ENCODE data around the gene SZRD1.

Gene SZRD1

GRCh38 chr1:16420424-16421118, 53.5 kb downstream of the SZRD1 start:
- no peak overlapping the region for H3K27ac ChIP-seq (ENCODE audit: low read length)
- peak overlapping the region; percentile 44 for H3K4me2 ChIP-seq (ENCODE audit: low read depth, low read length)
- no peak overlapping the region for H3K4me3 ChIP-seq (ENCODE audit: low read length)
- peaks cover 19% of the 10 kb centered on the region for H3K4me1 ChIP-seq (ENCODE audit: low read length)
- no peak overlapping the region for H2AFZ ChIP-seq (ENCODE audit: low read length)
- no peaks in the 10 kb centered on the region for H3K79me2 ChIP-seq (ENCODE audit: low read length)
- peaks cover 59% of the 10 kb centered on the region for H3K27me3 ChIP-seq (replicated peaks; ENCODE audit: insufficient read depth, low read length)
- H3K9me3 ChIP-seq (replicated peaks; ENCODE audit: insufficient read depth, low read length) = no peaks in the 10 kb centered on the region
- H3F3A ChIP-seq (ENCODE audit: insufficient read depth, low read length) = peaks cover 8% of the 10 kb centered on the region; the same call in 1 of the 2 replicates
- TF ChIP-seq CTCF (IDR thresholded peaks at IDR 0.05; ENCODE audit: low read length) = no peak
- TF ChIP-seq EZH2 (optimal IDR thresholded peaks at IDR 0.05; ENCODE audit: low read depth, low read length) = no peak
- TF ChIP-seq EZH2phosphoT487 (IDR thresholded peaks at IDR 0.05; ENCODE audit: low read length) = peak; percentile 66; the same call in 1 of the 2 replicates
- no peaks in the 10 kb centered on the region; the same call in 1 of the 2 replicates for H4K20me1 ChIP-seq (ENCODE audit: insufficient read depth, low read length)
- no peaks in the 10 kb centered on the region for H3K36me3 ChIP-seq (replicated peaks; ENCODE audit: insufficient read depth, low read length)
- peak; percentile 86 for DNase-seq
- no peaks in the 10 kb centered on the region for H3K9me2 ChIP-seq (replicated peaks; ENCODE audit: insufficient read depth, low read length)
- no peak overlapping the region for H3K9ac ChIP-seq (ENCODE audit: low read length)

GRCh38 chr1:16421201-16421600, 54.2 kb downstream of the SZRD1 start:
- Histone ChIP-seq H3K79me2 (ENCODE audit: low read length) (no peaks in the 10 kb centered on the region), H3F3A (ENCODE audit: insufficient read depth, low read length) (peaks cover 8% of the 10 kb centered on the region; the same call in 1 of the 2 replicates), H3K4me2 (ENCODE audit: low read depth, low read length) (peak overlapping the region; percentile 44), H3K9me2 (replicated peaks; ENCODE audit: insufficient read depth, low read length) (no peaks in the 10 kb centered on the region), H3K27me3 (replicated peaks; ENCODE audit: insufficient read depth, low read length) (peaks cover 59% of the 10 kb centered on the region), H3K4me1 (ENCODE audit: low read length) (peaks cover 19% of the 10 kb centered on the region), H4K20me1 (ENCODE audit: insufficient read depth, low read length) (no peaks in the 10 kb centered on the region; the same call in 1 of the 2 replicates), H3K9me3 (replicated peaks; ENCODE audit: insufficient read depth, low read length) (no peaks in the 10 kb centered on the region), H2AFZ (ENCODE audit: low read length) (no peak overlapping the region), H3K4me3 (ENCODE audit: low read length) (no peak overlapping the region), H3K27ac (ENCODE audit: low read length) (no peak overlapping the region), H3K36me3 (replicated peaks; ENCODE audit: insufficient read depth, low read length) (no peaks in the 10 kb centered on the region), H3K9ac (ENCODE audit: low read length) (no peak overlapping the region)
- no peak for TF ChIP-seq CTCF (IDR thresholded peaks at IDR 0.05; ENCODE audit: low read length)
- no peak for TF ChIP-seq EZH2phosphoT487 (IDR thresholded peaks at IDR 0.05; ENCODE audit: low read length)
- TF ChIP-seq EZH2 (optimal IDR thresholded peaks at IDR 0.05; ENCODE audit: low read depth, low read length) = no peak
- DNase-seq = no peak

- peaks cover 54% of the 10 kb centered on the region for H3K27me3 ChIP-seq (replicated peaks; ENCODE audit: insufficient read depth, low read length)
- H3K4me2 ChIP-seq (ENCODE audit: low read depth, low read length) = no peak overlapping the region
- H3K9me3 ChIP-seq (replicated peaks; ENCODE audit: insufficient read depth, low read length) = no peaks in the 10 kb centered on the region
Observed at GRCh38 chr1:16422041-16422440, 55.0 kb downstream of the SZRD1 start.

More at GRCh38 chr1:16422041-16422440, 55.0 kb downstream of the SZRD1 start:
- TF ChIP-seq EZH2phosphoT487 (IDR thresholded peaks at IDR 0.05; ENCODE audit: low read length) (no peak), CTCF (IDR thresholded peaks at IDR 0.05; ENCODE audit: low read length) (no peak), EZH2 (optimal IDR thresholded peaks at IDR 0.05; ENCODE audit: low read depth, low read length) (no peak)
- Histone ChIP-seq H3K79me2 (ENCODE audit: low read length) (no peaks in the 10 kb centered on the region), H3K4me1 (ENCODE audit: low read length) (peaks cover 19% of the 10 kb centered on the region), H4K20me1 (ENCODE audit: insufficient read depth, low read length) (no peaks in the 10 kb centered on the region; the same call in 1 of the 2 replicates), H3K27ac (ENCODE audit: low read length) (no peak overlapping the region), H3F3A (ENCODE audit: insufficient read depth, low read length) (peaks cover 8% of the 10 kb centered on the region; the same call in 1 of the 2 replicates), H2AFZ (ENCODE audit: low read length) (no peak overlapping the region), H3K36me3 (replicated peaks; ENCODE audit: insufficient read depth, low read length) (no peaks in the 10 kb centered on the region), H3K9ac (ENCODE audit: low read length) (no peak overlapping the region), H3K4me3 (ENCODE audit: low read length) (no peak overlapping the region), H3K9me2 (replicated peaks; ENCODE audit: insufficient read depth, low read length) (no peaks in the 10 kb centered on the region)
- no peak for DNase-seq

Data from MM.1S (cell line).